A549 (cell line): ENCODE measurements around the gene DRC3. TPM values are rescaled to one million over a fixed set of nuclear protein-coding genes. Genes with fewer than 3 reads are reported as not detected.

ENCODE experiments used
- ATAC-seq, 2 experiments: fragments of 200-7000 bp in 1 of 2; fragments of >200 bp in 1 of 2; cut with Nextera tagmentation in 1 of 2; cut with Tn5 transposase in 1 of 2; 3 replicates each; pipeline versions ENCODE4 v1.8.0 to v1.9.1; 2018 to 2020; ENCODE audit warnings: mild to moderate bottlenecking in 1 of 2, moderate library complexity in 1 of 2
- CTCF ChIA-PET: fragments of 300-600 bp; sonication (Branson Sonifier 250); formaldehyde crosslinking; extraction: SDS; loops from one replicate; lab custom pipeline; 2021; ENCODE audit warnings: antibody characterized with exemption, inconsistent platforms; lab: Yijun Ruan, JAX
- POLR2A ChIA-PET: fragments of 350-600 bp; formaldehyde crosslinking; extraction: SDS; loops from one replicate; lab custom pipeline; 2021; ENCODE audit warnings: antibody characterized with exemption, inconsistent platforms; lab: Yijun Ruan, JAX
- DNase-seq, 2 experiments: peaks; one replicate each; pipeline versions ENCODE4 v3.0.0 to v3.0.0-alpha.2; 2011 to 2016; ENCODE audit warnings: low read depth in 1 of 2, low spot score in 1 of 2
- FAIRE-seq: peaks from 2 replicates; lab custom pipeline; 2011; peaks lifted over from hg19 to GRCh38; lab: Jason Lieb, UNC
- H3K27ac ChIP-seq, 2 experiments: fragments of >200 bp; sonication (Bioruptor Twin); formaldehyde crosslinking; 3 replicates each; pipeline ENCODE4 v1.5.1; 2016 to 2017
- H3K4me1 ChIP-seq: fragments of >200 bp; sonication (Bioruptor Twin); formaldehyde crosslinking; 3 replicates; pipeline ENCODE4 v1.6.1; 2016
- H3K4me2 ChIP-seq: fragments of >200 bp; sonication (Bioruptor Twin); formaldehyde crosslinking; 3 replicates; pipeline ENCODE4 v1.6.1; 2016
- H3K4me3 ChIP-seq: fragments of >200 bp; sonication (Bioruptor Twin); formaldehyde crosslinking; 3 replicates; pipeline ENCODE4 v1.5.1; 2016
- H3K9me3 ChIP-seq: fragments of >200 bp; sonication (Bioruptor Twin); formaldehyde crosslinking; 3 replicates; pipeline ENCODE4 v1.6.1; 2016
- CBX2 ChIP-seq: fragments of 200-600 bp; sonication (generic); IDR thresholded peaks from 2 replicates; pipeline ENCODE4 v1.6.1; 2016; ENCODE audit warnings: low read depth, mild to moderate bottlenecking, borderline replicate concordance
- CBX8 ChIP-seq: fragments of 200-600 bp; sonication (generic); IDR thresholded peaks from 2 replicates; pipeline ENCODE4 v1.6.1; 2016
- CHD4 ChIP-seq: fragments of 200-600 bp; sonication (generic); IDR thresholded peaks from 2 replicates; pipeline ENCODE4 v1.6.1; 2016; ENCODE audit warnings: antibody characterized with exemption, mild to moderate bottlenecking, borderline replicate concordance
- EP300 ChIP-seq, 2 experiments: fragments of >200 bp; sonication (Bioruptor Twin); formaldehyde crosslinking; IDR thresholded peaks; 2 replicates in 1 of 2; 3 replicates in 1 of 2; pipeline ENCODE4 v1.6.1; 2016 to 2017
- ESRRA ChIP-seq: fragments of 150-350 bp; IDR thresholded peaks from 2 replicates; pipeline ENCODE4 v1.6.1; 2014; ENCODE audit warnings: mild to moderate bottlenecking, low read length, borderline replicate concordance
- GATA3 ChIP-seq: IDR thresholded peaks from 2 replicates; pipeline ENCODE4 v1.6.1; 2012; ENCODE audit warnings: borderline replicate concordance
- HDAC2 ChIP-seq: fragments of 200-600 bp; sonication (generic); IDR thresholded peaks from 2 replicates; pipeline ENCODE4 v1.6.1; 2016
- HOXA7 ChIP-seq: fragments of 250-450 bp; sonication (Bioruptor Pico); IDR thresholded peaks from 2 replicates; pipeline ENCODE4 v1.5.0; 2020; ENCODE audit warnings: mild to moderate bottlenecking, moderate library complexity
- HOXB5 ChIP-seq: fragments of 250-450 bp; sonication (Bioruptor Pico); IDR thresholded peaks from 2 replicates; pipeline ENCODE4 v1.5.0; 2020; ENCODE audit warnings: mild to moderate bottlenecking, moderate library complexity
- JUN ChIP-seq, 2 experiments: fragments of >200 bp; sonication (Bioruptor Twin); formaldehyde crosslinking; IDR thresholded peaks; 2 replicates in 1 of 2; 3 replicates in 1 of 2; pipeline ENCODE4 v1.6.1; 2016 to 2017
- KDM1A ChIP-seq: fragments of 200-600 bp; sonication (generic); IDR thresholded peaks from 2 replicates; pipeline ENCODE4 v1.6.1; 2016; ENCODE audit warnings: low read depth, mild to moderate bottlenecking
- KDM5A ChIP-seq: fragments of 200-600 bp; sonication (generic); IDR thresholded peaks from 2 replicates; pipeline ENCODE4 v1.6.1; 2016; ENCODE audit warnings: antibody characterized with exemption, mild to moderate bottlenecking
- MYC ChIP-seq: IDR thresholded peaks from 2 replicates; pipeline ENCODE4 v1.6.1; 2012; ENCODE audit warnings: mild to moderate bottlenecking, inconsistent platforms, low read length, improper control_type of control experiment, borderline replicate concordance
- PHF8 ChIP-seq: fragments of 200-600 bp; sonication (generic); IDR thresholded peaks from 2 replicates; pipeline ENCODE4 v1.6.1; 2016; ENCODE audit warnings: low read depth, mild to moderate bottlenecking, antibody characterized with exemption, moderate library complexity, borderline replicate concordance
- POLR2A ChIP-seq: IDR thresholded peaks from 2 replicates; pipeline ENCODE4 v1.6.1; 2012; ENCODE audit warnings: mild to moderate bottlenecking, low read length
- RNF2 ChIP-seq: fragments of 200-600 bp; sonication (generic); IDR thresholded peaks from 2 replicates; pipeline ENCODE4 v1.6.1; 2016; ENCODE audit warnings: low read depth, mild to moderate bottlenecking, antibody characterized with exemption, moderate library complexity, borderline replicate concordance
- TFCP2L1 ChIP-seq: fragments of 250-450 bp; sonication (Bioruptor Pico); IDR thresholded peaks from 2 replicates; pipeline ENCODE4 v1.5.0; 2021; ENCODE audit warnings: mild to moderate bottlenecking
- WGBS: methylation state at CpG from one replicate; pipeline ENCODE4 v1.1.6; 2017; ENCODE audit errors: missing lambda C conversion rate; 5-methylcytosine and 5-hydroxymethylcytosine counted together
- polyA plus RNA-seq, 4 experiments: library from polyadenylated mRNA; depleted of rRNA in 3 of 4; stranded (reverse); fragments of >200 nt; fragmentation: RNase III in 1 of 4; extraction: RNeasy Plus Mini Kit Qiagen cat#74134 plus additional on column Dnase treatment in 1 of 4; gene quantifications; 2 replicates in 3 of 4; 3 replicates in 1 of 4; pipeline ENCODE4 v1.2.3, GENCODE V29; 2011 to 2017
- TF ChIP-seq, protein P1 (sequence below): fragments of >200 bp; sonication (Bioruptor Twin); formaldehyde crosslinking; IDR thresholded peaks from 3 replicates; pipeline ENCODE4 v1.6.1; 2016
- TF ChIP-seq, protein P2 (sequence below): fragments of 450-650 bp; IDR thresholded peaks from 2 replicates; pipeline ENCODE4 v1.6.1; 2014; ENCODE audit warnings: antibody characterized with exemption
- TF ChIP-seq, protein P3 (sequence below): fragments of >200 bp; sonication (Bioruptor Twin); formaldehyde crosslinking; IDR thresholded peaks from 2 replicates; pipeline ENCODE4 v1.6.1; 2016

DRC3 gene
- polyA plus RNA-seq, 2 of the 4 experiments (the other 2 are of a cell fraction): 2.9 to 3.1 TPM

DNA sequence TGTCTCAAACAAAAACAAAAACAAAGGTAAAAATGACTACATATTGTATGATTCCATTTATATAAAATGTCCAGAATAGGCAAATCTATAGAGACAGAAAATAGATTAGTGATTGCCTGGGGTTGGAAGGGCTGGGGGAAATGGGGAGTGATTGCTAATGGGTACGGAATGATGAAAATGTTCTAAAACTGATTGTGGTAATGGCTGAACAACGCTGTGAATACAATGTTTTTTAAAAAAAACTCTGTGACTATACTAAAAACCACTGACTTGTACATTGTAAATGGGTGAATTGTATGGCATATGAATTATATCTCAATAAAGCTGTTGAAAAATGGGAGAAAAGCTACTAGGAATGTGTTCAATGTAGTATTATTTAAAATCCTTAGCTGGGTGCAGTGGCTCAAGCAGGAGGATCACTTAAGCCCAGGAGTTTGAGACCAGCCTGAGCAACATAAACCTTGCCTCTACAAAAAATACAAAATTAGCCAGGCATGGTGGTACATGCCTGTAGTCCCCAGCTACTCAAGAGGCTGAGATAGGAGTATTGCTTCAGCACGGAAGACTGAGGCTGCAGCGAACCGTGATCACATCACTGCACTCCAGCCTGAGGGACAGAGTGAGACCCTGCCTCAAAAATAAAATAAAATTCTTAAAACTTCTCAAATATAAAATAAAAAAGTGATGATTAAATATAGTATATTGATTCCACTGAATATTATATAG, 48.4 kb upstream of the DRC3 start:
- CTCF ChIA-PET: interaction anchor here (0.7 to 4.7 kb wide), 9 partner anchors 11 to 109 kb away, joined by 3 to 18 read pairs (median 3); no protein-coding TSS in a partner anchor
- Histone ChIP-seq H3K4me1 (peaks cover 54% of the 10 kb centered on the region), H3K4me3 (no peak overlapping the region), H3K27ac (peak overlapping the region in 1 of 2 experiments; percentile 92; a peak in 4 of 6 replicates), H3K4me2 (no peak overlapping the region), H3K9me3 (no peaks in the 10 kb centered on the region)
- WGBS: 94% methylated on average over 5 of the region's 5 CpGs
- ATAC-seq (no peak), DNase-seq (no peak), FAIRE-seq (no peak)
- POLR2A ChIA-PET: no interaction called here
- TF ChIP-seq EP300 (IDR thresholded peaks at IDR 0.05) (no peak), POLR2A (no peak), HOXB5 (no peak)

DNA sequence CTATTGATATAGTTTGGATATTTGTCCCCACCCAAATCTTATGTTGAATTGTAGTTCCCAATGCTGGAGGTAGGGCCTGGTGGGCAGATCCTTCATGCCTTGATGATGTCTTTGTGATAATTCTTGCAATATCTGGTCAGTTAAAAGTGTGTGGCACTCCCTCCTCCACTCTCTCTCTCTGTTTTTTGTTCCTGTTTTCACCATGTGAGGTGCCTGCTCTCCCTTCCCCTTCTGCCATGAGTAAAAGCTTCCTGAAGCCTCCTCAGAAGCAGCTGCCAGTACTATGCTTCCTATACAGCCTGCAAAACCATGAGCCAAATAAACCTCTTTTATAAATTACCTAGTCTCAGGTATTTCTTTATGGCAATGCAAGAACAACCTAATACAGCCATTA, 47.8 kb upstream of the DRC3 start:
- H3K4me1 ChIP-seq: peaks cover 49% of the 10 kb centered on the region
- FAIRE-seq (no peak), DNase-seq (no peak), ATAC-seq (no peak)
- CTCF ChIA-PET: interaction anchor here (0.7 to 4.7 kb wide), 10 partner anchors 10 to 112 kb away, joined by 3 to 18 read pairs (median 4); no protein-coding TSS in a partner anchor
- peak overlapping the region in 1 of 2 experiments; percentile 92; a peak in 2 of 6 replicates for H3K27ac ChIP-seq
- no peak overlapping the region for H3K4me2 ChIP-seq
- no peak for TF ChIP-seq PHF8
- TF ChIP-seq TFCP2L1: no peak
- TF ChIP-seq, protein P1, sequence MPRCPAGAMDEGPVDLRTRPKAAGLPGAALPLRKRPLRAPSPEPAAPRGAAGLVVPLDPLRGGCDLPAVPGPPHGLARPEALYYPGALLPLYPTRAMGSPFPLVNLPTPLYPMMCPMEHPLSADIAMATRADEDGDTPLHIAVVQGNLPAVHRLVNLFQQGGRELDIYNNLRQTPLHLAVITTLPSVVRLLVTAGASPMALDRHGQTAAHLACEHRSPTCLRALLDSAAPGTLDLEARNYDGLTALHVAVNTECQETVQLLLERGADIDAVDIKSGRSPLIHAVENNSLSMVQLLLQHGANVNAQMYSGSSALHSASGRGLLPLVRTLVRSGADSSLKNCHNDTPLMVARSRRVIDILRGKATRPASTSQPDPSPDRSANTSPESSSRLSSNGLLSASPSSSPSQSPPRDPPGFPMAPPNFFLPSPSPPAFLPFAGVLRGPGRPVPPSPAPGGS: no peak
- TF ChIP-seq KDM1A: no peak
- TF ChIP-seq JUN (IDR thresholded peaks at IDR 0.05): no peak
- TF ChIP-seq, protein P2, sequence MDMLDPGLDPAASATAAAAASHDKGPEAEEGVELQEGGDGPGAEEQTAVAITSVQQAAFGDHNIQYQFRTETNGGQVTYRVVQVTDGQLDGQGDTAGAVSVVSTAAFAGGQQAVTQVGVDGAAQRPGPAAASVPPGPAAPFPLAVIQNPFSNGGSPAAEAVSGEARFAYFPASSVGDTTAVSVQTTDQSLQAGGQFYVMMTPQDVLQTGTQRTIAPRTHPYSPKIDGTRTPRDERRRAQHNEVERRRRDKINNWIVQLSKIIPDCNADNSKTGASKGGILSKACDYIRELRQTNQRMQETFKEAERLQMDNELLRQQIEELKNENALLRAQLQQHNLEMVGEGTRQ: no peak
- no peak for TF ChIP-seq HDAC2
- TF ChIP-seq GATA3: no peak
- H3K4me3 ChIP-seq: no peak overlapping the region
- H3K9me3 ChIP-seq: no peaks in the 10 kb centered on the region
- POLR2A ChIA-PET: no interaction called here

DNA sequence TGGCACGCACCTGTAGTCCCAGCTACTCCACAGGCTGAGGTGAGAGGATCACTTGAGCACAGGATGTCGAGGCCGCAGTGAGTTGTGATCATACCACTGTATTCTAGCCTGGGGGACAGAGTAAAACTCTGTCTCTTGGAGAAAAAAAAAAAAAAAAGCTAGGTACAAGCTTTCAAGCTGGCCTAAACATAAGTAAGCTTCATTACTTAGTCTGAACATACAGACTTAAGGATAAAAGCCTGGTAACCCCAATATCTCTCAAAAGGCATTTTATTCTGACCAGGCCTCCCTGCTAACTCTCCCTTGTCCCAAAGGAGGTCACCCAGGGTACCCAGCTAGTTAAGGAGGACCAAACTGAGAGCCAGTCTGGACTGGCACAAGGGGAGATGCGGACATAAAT, 46.6 kb upstream of the DRC3 start:
- FAIRE-seq: no peak
- no peak for TF ChIP-seq KDM5A
- no peak for TF ChIP-seq HOXA7 (CRISPR knock-in tag)
- TF ChIP-seq POLR2A: no peak
- TF ChIP-seq CBX2: no peak
- TF ChIP-seq CBX8: no peak
- no peak for TF ChIP-seq MYC
- TF ChIP-seq RNF2: no peak
- TF ChIP-seq ESRRA: no peak
- no peak for TF ChIP-seq CHD4
- TF ChIP-seq, protein P3, sequence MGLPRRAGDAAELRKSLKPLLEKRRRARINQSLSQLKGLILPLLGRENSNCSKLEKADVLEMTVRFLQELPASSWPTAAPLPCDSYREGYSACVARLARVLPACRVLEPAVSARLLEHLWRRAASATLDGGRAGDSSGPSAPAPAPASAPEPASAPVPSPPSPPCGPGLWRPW: no peak
- DNase-seq: no peak
- ChIA-PET CTCF (interaction anchor here (0.6 to 6.7 kb wide), 12 partner anchors 9 to 361 kb away, joined by 3 to 36 read pairs (median 4); no protein-coding TSS in a partner anchor), POLR2A (interaction anchor here (0.6 kb wide), 1 partner anchor 178 kb away, joined by 3 read pairs; no protein-coding TSS in a partner anchor)
- peaks cover 37% of the 10 kb centered on the region for H3K4me1 ChIP-seq
- H3K4me3 ChIP-seq: no peak overlapping the region
- H3K27ac ChIP-seq: peak overlapping the region in 1 of 2 experiments; percentile 19; a peak in 1 of 6 replicates
- 76% methylated on average over 4 of the region's 4 CpGs for WGBS
- no peak overlapping the region for H3K4me2 ChIP-seq
- no peaks in the 10 kb centered on the region for H3K9me3 ChIP-seq
- no peak for ATAC-seq
